ENCODE data around the gene WDR91. TPM values are rescaled to one million over a fixed set of nuclear protein-coding genes. Genes with fewer than 3 reads are reported as not detected.
A peak's percentile ranks its signal among the peaks of the same experiment; 100 is the strongest.

Gene WDR91
- total RNA-seq, 1 donor from 2014 or later: 11.5 TPM

DNA sequence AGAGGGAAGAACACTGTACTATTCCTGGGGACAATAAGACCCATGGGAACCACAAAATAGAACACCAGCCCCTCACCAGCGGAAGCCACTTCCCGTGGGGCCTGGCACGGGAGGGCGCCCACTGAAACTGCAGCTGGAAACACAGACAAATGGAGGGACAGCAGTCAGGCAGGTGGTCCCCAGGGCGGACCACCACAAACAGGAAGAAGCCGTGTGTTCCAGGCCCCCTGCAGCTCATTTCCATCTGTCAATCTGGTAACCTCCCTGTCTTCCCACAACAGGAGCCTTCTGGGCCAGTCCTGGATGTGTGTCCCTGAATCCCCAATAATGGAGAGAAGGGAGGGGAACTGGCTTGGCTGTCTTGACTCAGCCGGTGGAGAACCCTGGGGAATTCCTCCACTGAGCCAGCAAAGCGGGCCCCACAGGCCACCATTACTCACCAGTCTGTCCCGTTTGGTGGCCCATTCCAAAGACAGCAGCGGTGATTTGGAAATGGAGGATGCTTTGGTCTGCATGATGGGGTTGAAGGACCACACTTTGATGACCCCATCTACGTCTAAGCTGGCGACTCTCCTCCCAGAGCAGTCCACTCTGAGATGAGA, 16.7 kb downstream of the WDR91 start:
- Mint-ChIP-seq H3K9me3 (ENCODE audit: unreplicated experiment) (no peaks in the 10 kb centered on the region), H3K27ac (ENCODE audit: unreplicated experiment) (no peak overlapping the region), H3K4me3 (ENCODE audit: unreplicated experiment) (no peak overlapping the region), H3K36me3 (ENCODE audit: low read depth, unreplicated experiment) (peaks cover 36% of the 10 kb centered on the region), H3K4me1 (ENCODE audit: unreplicated experiment) (no peaks in the 10 kb centered on the region), H3K27me3 (ENCODE audit: unreplicated experiment) (no peaks in the 10 kb centered on the region)
- TF ChIP-seq, protein P1, sequence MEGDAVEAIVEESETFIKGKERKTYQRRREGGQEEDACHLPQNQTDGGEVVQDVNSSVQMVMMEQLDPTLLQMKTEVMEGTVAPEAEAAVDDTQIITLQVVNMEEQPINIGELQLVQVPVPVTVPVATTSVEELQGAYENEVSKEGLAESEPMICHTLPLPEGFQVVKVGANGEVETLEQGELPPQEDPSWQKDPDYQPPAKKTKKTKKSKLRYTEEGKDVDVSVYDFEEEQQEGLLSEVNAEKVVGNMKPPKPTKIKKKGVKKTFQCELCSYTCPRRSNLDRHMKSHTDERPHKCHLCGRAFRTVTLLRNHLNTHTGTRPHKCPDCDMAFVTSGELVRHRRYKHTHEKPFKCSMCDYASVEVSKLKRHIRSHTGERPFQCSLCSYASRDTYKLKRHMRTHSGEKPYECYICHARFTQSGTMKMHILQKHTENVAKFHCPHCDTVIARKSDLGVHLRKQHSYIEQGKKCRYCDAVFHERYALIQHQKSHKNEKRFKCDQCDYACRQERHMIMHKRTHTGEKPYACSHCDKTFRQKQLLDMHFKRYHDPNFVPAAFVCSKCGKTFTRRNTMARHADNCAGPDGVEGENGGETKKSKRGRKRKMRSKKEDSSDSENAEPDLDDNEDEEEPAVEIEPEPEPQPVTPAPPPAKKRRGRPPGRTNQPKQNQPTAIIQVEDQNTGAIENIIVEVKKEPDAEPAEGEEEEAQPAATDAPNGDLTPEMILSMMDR (IDR thresholded peaks at IDR 0.05; ENCODE audit: unreplicated experiment): no peak
- DNase-seq (ENCODE audit: low spot score): no peak

DNA sequence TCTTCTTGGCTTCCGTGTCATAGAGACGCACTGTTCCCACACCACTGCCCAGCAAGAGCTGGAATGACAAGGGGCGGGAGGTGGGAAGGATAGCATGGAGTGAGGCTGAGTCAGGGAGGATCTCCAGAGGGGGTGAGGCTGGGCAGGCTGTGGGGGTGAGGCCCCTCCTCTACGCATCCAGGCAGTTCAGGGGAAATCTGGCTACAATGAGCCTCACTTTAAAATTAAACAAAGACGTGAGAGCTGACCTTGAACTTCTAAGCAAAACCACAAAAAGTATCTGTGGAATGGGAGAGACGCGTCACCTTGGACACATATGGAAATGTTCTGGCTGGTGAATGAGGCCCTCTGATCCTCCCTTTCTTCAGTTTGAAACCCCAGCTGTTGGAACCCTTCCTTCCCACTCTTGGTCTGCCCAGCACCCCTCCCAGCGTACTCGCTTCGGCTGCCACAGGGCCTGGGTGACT, 17.7 kb downstream of the WDR91 start:
- TF ChIP-seq, protein P1 (IDR thresholded peaks at IDR 0.05; ENCODE audit: unreplicated experiment): no peak
- Mint-ChIP-seq H3K36me3 (ENCODE audit: low read depth, unreplicated experiment) (peaks cover 34% of the 10 kb centered on the region), H3K4me1 (ENCODE audit: unreplicated experiment) (no peaks in the 10 kb centered on the region), H3K27me3 (ENCODE audit: unreplicated experiment) (no peaks in the 10 kb centered on the region), H3K4me3 (ENCODE audit: unreplicated experiment) (no peak overlapping the region), H3K9me3 (ENCODE audit: unreplicated experiment) (no peaks in the 10 kb centered on the region), H3K27ac (ENCODE audit: unreplicated experiment) (no peak overlapping the region)
- no peak for DNase-seq (ENCODE audit: low spot score)

DNA sequence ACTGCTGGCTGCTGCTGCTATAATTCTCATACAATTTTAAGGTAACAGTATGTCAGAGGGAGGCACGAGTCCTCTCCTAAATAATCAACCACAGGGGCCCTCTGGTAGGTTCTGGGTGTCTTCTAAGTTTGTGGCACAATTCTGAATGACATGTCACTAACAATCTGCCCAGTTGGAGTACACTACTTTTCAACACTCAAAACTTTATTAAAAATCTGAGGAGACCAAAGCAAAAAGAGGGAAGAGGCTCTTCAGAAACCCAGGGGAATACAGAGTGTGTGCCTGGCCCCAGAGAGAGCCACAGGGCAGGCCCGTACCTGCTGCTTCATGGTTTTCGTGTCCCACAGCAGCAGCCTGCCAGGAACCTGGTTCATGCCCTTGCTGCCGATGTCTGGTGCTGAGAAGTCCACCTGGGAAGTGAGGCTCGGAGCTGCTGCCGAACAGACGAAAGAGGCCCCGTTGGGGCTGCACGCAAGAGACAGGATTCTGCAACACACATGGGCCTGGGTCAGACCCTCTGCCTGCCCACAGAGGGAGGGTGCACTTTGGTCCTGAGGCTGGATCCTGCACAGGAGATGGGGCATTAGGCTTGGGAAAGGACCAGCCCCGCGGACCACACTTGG, 18.3 kb downstream of the WDR91 start:
- H3K27ac Mint-ChIP-seq (ENCODE audit: unreplicated experiment): no peak overlapping the region
- no peaks in the 10 kb centered on the region for H3K27me3 Mint-ChIP-seq (ENCODE audit: unreplicated experiment)
- TF ChIP-seq, protein P1 (IDR thresholded peaks at IDR 0.05; ENCODE audit: unreplicated experiment): no peak
- no peaks in the 10 kb centered on the region for H3K4me1 Mint-ChIP-seq (ENCODE audit: unreplicated experiment)
- no peaks in the 10 kb centered on the region for H3K9me3 Mint-ChIP-seq (ENCODE audit: unreplicated experiment)
- H3K36me3 Mint-ChIP-seq (ENCODE audit: low read depth, unreplicated experiment): peaks cover 38% of the 10 kb centered on the region
- H3K4me3 Mint-ChIP-seq (ENCODE audit: unreplicated experiment): peak overlapping the region; percentile 51
- DNase-seq (ENCODE audit: low spot score): no peak

DNA sequence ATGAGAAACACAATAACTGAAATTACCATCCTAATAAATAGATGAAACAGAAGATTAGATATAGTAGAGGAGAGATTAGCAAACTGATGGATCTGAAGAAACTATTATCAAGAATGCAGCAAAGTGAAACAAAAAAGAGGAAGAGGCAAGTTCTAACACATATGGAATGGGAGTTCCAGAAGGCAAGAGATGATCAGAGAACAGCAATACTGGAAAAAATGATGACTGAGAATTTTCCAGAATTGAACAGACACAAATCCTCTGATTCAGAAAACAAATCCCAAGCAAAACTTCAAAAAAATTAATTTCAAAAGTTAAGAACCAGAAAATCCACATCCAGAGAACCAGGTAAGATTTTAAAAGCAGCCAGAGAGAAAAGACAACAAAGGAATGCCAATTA, 20.6 kb downstream of the WDR91 start:
- Mint-ChIP-seq H3K9me3 (ENCODE audit: unreplicated experiment) (no peaks in the 10 kb centered on the region), H3K4me3 (ENCODE audit: unreplicated experiment) (no peak overlapping the region), H3K27ac (ENCODE audit: unreplicated experiment) (no peak overlapping the region), H3K27me3 (ENCODE audit: unreplicated experiment) (no peaks in the 10 kb centered on the region), H3K36me3 (ENCODE audit: low read depth, unreplicated experiment) (peaks cover 39% of the 10 kb centered on the region), H3K4me1 (ENCODE audit: unreplicated experiment) (no peaks in the 10 kb centered on the region)
- DNase-seq (ENCODE audit: low spot score): no peak
- TF ChIP-seq, protein P1 (IDR thresholded peaks at IDR 0.05; ENCODE audit: unreplicated experiment): no peak

DNA sequence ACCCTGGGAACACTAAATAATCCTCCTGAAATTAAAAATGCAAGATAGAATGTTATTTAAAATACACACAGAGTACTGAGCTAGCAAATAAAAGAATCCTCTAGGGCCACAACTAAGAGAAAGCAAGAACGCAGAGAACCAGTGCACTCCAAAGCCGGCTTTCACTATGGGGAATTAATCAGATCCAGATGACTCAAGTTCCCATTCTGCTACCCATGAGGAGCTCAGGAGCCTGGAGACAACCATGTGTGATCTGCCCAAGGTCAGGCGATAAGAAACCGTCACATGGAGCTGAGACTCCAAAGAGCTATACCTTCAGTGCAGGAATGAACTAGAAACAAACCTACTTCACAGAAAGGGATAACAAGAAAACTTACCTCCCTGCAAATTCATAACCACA, 21.4 kb downstream of the WDR91 start:
- TF ChIP-seq, protein P1 (IDR thresholded peaks at IDR 0.05; ENCODE audit: unreplicated experiment): no peak
- H3K27me3 Mint-ChIP-seq (ENCODE audit: unreplicated experiment): no peaks in the 10 kb centered on the region
- H3K4me1 Mint-ChIP-seq (ENCODE audit: unreplicated experiment): no peaks in the 10 kb centered on the region
- peak overlapping the region; percentile 4 for H3K4me3 Mint-ChIP-seq (ENCODE audit: unreplicated experiment)
- no peaks in the 10 kb centered on the region for H3K9me3 Mint-ChIP-seq (ENCODE audit: unreplicated experiment)
- peaks cover 39% of the 10 kb centered on the region for H3K36me3 Mint-ChIP-seq (ENCODE audit: low read depth, unreplicated experiment)
- H3K27ac Mint-ChIP-seq (ENCODE audit: unreplicated experiment): no peak overlapping the region
- DNase-seq (ENCODE audit: low spot score): no peak

All from endothelial cell (in vitro differentiated cells).